HEK293T (cell line): ENCODE data around the gene HTR1D.
A peak's percentile ranks its signal among the peaks of the same experiment; 100 is the strongest.

ENCODE experiments used
- CTCF ChIA-PET: fragments of 350-600 bp; formaldehyde crosslinking; extraction: SDS; loops from one replicate; lab custom pipeline; 2021; ENCODE audit warnings: antibody characterized with exemption, inconsistent platforms; lab: Yijun Ruan, JAX
- POLR2A ChIA-PET: fragments of 350-600 bp; formaldehyde crosslinking; extraction: SDS; loops from one replicate; lab custom pipeline; 2020; ENCODE audit warnings: antibody characterized with exemption, inconsistent platforms; lab: Yijun Ruan, JAX
- DNase-seq: peaks from one replicate; pipeline ENCODE4 v3.0.0; 2012; ENCODE audit warnings: mixed read lengths; ENCODE audit errors: extremely low spot score
- ARNT ChIP-seq: fragments of 450-650 bp; IDR thresholded peaks from 2 replicates; pipeline ENCODE4 v1.6.1; 2017; ENCODE audit warnings: mild to moderate bottlenecking
- BHLHE40 ChIP-seq: fragments of 450-650 bp; IDR thresholded peaks from 2 replicates; pipeline ENCODE4 v1.6.1; 2016; ENCODE audit warnings: mild to moderate bottlenecking, moderate library complexity, borderline replicate concordance
- CTBP1 ChIP-seq: fragments of 450-650 bp; IDR thresholded peaks from 2 replicates; pipeline ENCODE4 v1.6.1; 2016; ENCODE audit warnings: borderline replicate concordance
- ELF4 ChIP-seq: fragments of 450-650 bp; IDR thresholded peaks from 2 replicates; pipeline ENCODE4 v1.6.1; 2017; ENCODE audit warnings: antibody characterized with exemption
- FOXA1 ChIP-seq: fragments of 450-650 bp; IDR thresholded peaks from 2 replicates; pipeline ENCODE4 v1.6.1; 2016; ENCODE audit warnings: mild to moderate bottlenecking
- FOXK2 ChIP-seq: fragments of 450-650 bp; IDR thresholded peaks from 2 replicates; pipeline ENCODE4 v1.6.1; 2016; ENCODE audit warnings: mild to moderate bottlenecking
- FOXM1 ChIP-seq: fragments of 450-650 bp; IDR thresholded peaks from 2 replicates; pipeline ENCODE4 v1.6.1; 2017; ENCODE audit warnings: mild to moderate bottlenecking, borderline replicate concordance
- HDGF ChIP-seq: fragments of 450-650 bp; IDR thresholded peaks from 2 replicates; pipeline ENCODE4 v1.6.1; 2017; ENCODE audit warnings: antibody characterized with exemption, borderline replicate concordance
- L3MBTL2 ChIP-seq: fragments of 450-650 bp; conservative IDR thresholded peaks from 2 replicates; pipeline ENCODE4 v1.6.1; 2016; ENCODE audit warnings: mild to moderate bottlenecking
- LEF1 ChIP-seq: fragments of 450-650 bp; IDR thresholded peaks from 2 replicates; pipeline ENCODE4 v1.6.1; 2017; ENCODE audit warnings: mild to moderate bottlenecking, borderline replicate concordance
- NFRKB ChIP-seq: fragments of 450-650 bp; IDR thresholded peaks from 2 replicates; pipeline ENCODE4 v1.6.1; 2016; ENCODE audit warnings: mild to moderate bottlenecking, moderate library complexity
- PKNOX1 ChIP-seq: fragments of 450-650 bp; IDR thresholded peaks from 2 replicates; pipeline ENCODE4 v1.6.1; 2016
- SP1 ChIP-seq: fragments of 450-650 bp; IDR thresholded peaks from 2 replicates; pipeline ENCODE4 v1.6.1; 2017
- SUZ12 ChIP-seq: fragments of 450-650 bp; IDR thresholded peaks from 2 replicates; pipeline ENCODE4 v1.6.1; 2016; ENCODE audit warnings: mild to moderate bottlenecking
- TARDBP ChIP-seq: fragments of 450-650 bp; IDR thresholded peaks from 2 replicates; pipeline ENCODE4 v1.6.1; 2016
- ZNF384 ChIP-seq: fragments of 450-650 bp; IDR thresholded peaks from 2 replicates; pipeline ENCODE4 v1.6.1; 2016

HTR1D gene

GRCh38 chr1:23185381-23185780 lies 31.9 kb downstream of the HTR1D start:
- no peak for DNase-seq
- TF ChIP-seq FOXA1 (no peak), ELF4 (no peak), TARDBP (no peak), L3MBTL2 (no peak), ZNF384 (no peak), FOXK2 (no peak), NFRKB (no peak), HDGF (no peak), PKNOX1 (no peak), LEF1 (no peak), SP1 (no peak), CTBP1 (no peak), ARNT (no peak), BHLHE40 (no peak), SUZ12 (no peak), FOXM1 (no peak)
- ChIA-PET CTCF (interaction anchor here (0.6 to 5.2 kb wide), 13 partner anchors 10 to 221 kb away, joined by 3 to 118 read pairs (median 6); partner anchors contain the start of genes HTR1D and LUZP1), POLR2A (interaction anchor here (2.7 kb wide), 1 partner anchor 86 kb away, joined by 14 read pairs; no protein-coding TSS in a partner anchor)

- TF ChIP-seq FOXA1, result no peak
- TF ChIP-seq L3MBTL2, result no peak
- TF ChIP-seq BHLHE40, result no peak
- no peak for TF ChIP-seq ELF4
- no peak for TF ChIP-seq SP1
- TF ChIP-seq PKNOX1, result no peak
- TF ChIP-seq FOXM1, result no peak
- no peak for TF ChIP-seq FOXK2
- TF ChIP-seq CTBP1, result no peak
- no peak for TF ChIP-seq TARDBP
- TF ChIP-seq NFRKB, result no peak
- no peak for TF ChIP-seq SUZ12
- TF ChIP-seq ARNT, result no peak
- no peak for TF ChIP-seq HDGF
- no peak for TF ChIP-seq LEF1
- TF ChIP-seq ZNF384, result no peak
- ChIA-PET CTCF (interaction anchor here (0.6 to 5.2 kb wide), 20 partner anchors 11 to 597 kb away, joined by 3 to 118 read pairs (median 5); partner anchors contain the start of genes HTR1D and LUZP1), POLR2A (interaction anchor here (0.7 to 2.7 kb wide), 5 partner anchors 15 to 209 kb away, joined by 3 to 14 read pairs (median 4); partner anchors contain the start of gene LUZP1)
- peak; percentile 62 for DNase-seq
Measured at GRCh38 chr1:23184212-23184934, 32.9 kb downstream of the HTR1D start.

- TF ChIP-seq BHLHE40 (no peak), ELF4 (no peak), ZNF384 (no peak), CTBP1 (no peak), PKNOX1 (no peak), L3MBTL2 (no peak), SP1 (no peak), TARDBP (no peak)
- ChIA-PET CTCF (interaction anchor here (1.7 to 2.1 kb wide), 2 partner anchors 79 to 81 kb away, joined by 7 to 10 read pairs; no protein-coding TSS in a partner anchor), POLR2A (interaction anchor here (0.8 kb wide), 1 partner anchor 36 kb away, joined by 3 read pairs; no protein-coding TSS in a partner anchor)
- no peak for DNase-seq
Measured at GRCh38 chr1:23179862-23180261, 37.4 kb downstream of the HTR1D start.

GRCh38 chr1:23178950-23179349 lies 38.4 kb downstream of the HTR1D start:
- ChIA-PET POLR2A (interaction anchor here (1.2 to 2.6 kb wide), 2 partner anchors 10 to 80 kb away, joined by 5 to 28 read pairs; partner anchors contain the start of gene LUZP1), CTCF (interaction anchor here (0.6 to 2.1 kb wide), 4 partner anchors 9 to 238 kb away, joined by 3 to 10 read pairs (median 6); no protein-coding TSS in a partner anchor)
- peak; percentile 51 for DNase-seq
- TF ChIP-seq NFRKB (no peak), FOXK2 (peak; percentile 60)

- ChIA-PET CTCF (interaction anchor here (0.6 to 2.1 kb wide), 4 partner anchors 9 to 237 kb away, joined by 3 to 10 read pairs (median 6); no protein-coding TSS in a partner anchor), POLR2A (interaction anchor here (1.2 to 2.6 kb wide), 4 partner anchors 10 to 91 kb away, joined by 3 to 28 read pairs (median 4); partner anchors contain the start of gene LUZP1)
- DNase-seq, result no peak
- TF ChIP-seq BHLHE40 (no peak), FOXM1 (no peak), TARDBP (no peak), HDGF (no peak), L3MBTL2 (no peak), LEF1 (no peak), ARNT (no peak), ZNF384 (no peak), FOXK2 (no peak), SP1 (no peak), PKNOX1 (no peak), NFRKB (no peak), ELF4 (no peak), FOXA1 (no peak)
Measured at GRCh38 chr1:23178414-23178813, 38.9 kb downstream of the HTR1D start.
